Measurements from ENCODE around the gene BTN3A1. TPM values are rescaled to one million over a fixed set of nuclear protein-coding genes. Genes with fewer than 3 reads are reported as not detected.

The BTN3A1 gene
- total RNA-seq, 1 experiment from 2014 or later = 5.4 TPM

DNA sequence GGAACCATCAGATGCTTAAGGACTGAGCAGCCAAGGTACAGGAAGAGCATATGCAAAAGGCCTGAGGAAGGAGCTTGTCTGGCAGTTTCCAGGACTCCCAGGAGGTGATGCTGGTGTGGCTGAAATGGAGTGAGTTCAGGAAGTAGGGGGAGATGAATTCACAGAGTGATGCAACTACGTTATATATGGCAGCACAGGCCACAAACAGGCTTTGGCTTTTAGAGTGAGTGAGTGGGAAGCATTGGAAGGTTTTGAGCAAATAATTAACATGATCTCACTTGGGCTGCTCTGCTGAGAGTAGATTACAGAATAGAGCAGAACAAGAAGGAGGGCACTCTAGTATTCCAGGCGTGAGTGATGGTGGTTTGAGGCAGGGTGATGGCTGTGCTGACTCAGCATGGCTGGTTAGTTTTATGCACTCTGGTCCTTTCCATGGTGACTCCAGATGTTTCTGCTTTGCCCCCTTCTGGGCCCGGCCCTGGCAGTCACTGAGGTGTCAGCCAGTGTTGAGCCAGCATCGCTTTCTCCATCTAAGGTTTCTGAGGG lies 12.7 kb upstream of the BTN3A1 start:
- Histone ChIP-seq H3K27me3 (ENCODE audit: low read length) (no peaks in the 10 kb centered on the region), H2AFZ (ENCODE audit: low read length) (no peak overlapping the region), H3K9ac (ENCODE audit: low read length) (no peak overlapping the region), H3K27ac (ENCODE audit: low read length) (no peak overlapping the region), H3K36me3 (ENCODE audit: low read depth, low read length) (peaks cover 2% of the 10 kb centered on the region; the same call in 1 of the 2 replicates), H3K4me3 (ENCODE audit: low read length) (no peak overlapping the region), H3K4me2 (ENCODE audit: low read length) (no peak overlapping the region), H3F3A (ENCODE audit: low read length, unreplicated experiment) (peaks cover 3% of the 10 kb centered on the region), H3K79me2 (ENCODE audit: low read length) (no peaks in the 10 kb centered on the region), H3K9me3 (ENCODE audit: low read length) (no peaks in the 10 kb centered on the region), H3K4me1 (ENCODE audit: insufficient read depth, low read length) (peaks cover 14% of the 10 kb centered on the region), H4K20me1 (ENCODE audit: low read length) (no peaks in the 10 kb centered on the region), H3K9me2 (replicated peaks; ENCODE audit: low read length) (no peaks in the 10 kb centered on the region)
- ATAC-seq (no peak), DNase-seq (no peak)
- ChIA-PET POLR2A (ENCODE audit: unreplicated experiment) (no interaction called here), CTCF (interaction anchor here (0.7 kb wide), 1 partner anchor 13 kb away, joined by 3 read pairs; no protein-coding TSS in a partner anchor)
- intact Hi-C loops (cut with micrococcal nuclease) = no loop called here
- no TSS peak for BruUV-seq (replicated peaks)
- TF ChIP-seq EZH2phosphoT487 (IDR thresholded peaks at IDR 0.05; ENCODE audit: borderline replicate concordance, low read length) = no peak

DNA sequence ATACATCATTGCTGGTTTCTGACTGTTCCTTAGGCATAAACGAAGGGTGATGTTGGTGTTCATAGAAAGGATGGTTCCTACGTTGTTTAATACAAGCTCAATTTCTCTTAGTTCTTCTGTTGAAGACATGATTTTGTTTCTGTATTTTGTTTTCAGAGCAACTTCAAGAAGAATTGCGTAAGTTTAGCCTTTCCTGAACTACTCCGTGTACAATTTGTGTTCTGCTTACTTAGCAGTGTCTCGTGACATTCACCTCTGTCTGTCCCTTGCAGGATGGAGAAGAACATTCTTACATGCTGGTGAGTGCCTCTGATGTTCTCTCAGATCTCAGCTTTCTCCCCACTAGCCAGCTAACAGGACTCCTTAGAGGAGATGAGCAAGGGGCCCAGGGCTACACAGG lies 11.5 kb upstream of the BTN3A1 start:
- ChIA-PET POLR2A (ENCODE audit: unreplicated experiment) (no interaction called here), CTCF (no interaction called here)
- H3K4me2 ChIP-seq (ENCODE audit: low read length) = no peak overlapping the region
- no peak overlapping the region for H2AFZ ChIP-seq (ENCODE audit: low read length)
- no peaks in the 10 kb centered on the region for H3K9me2 ChIP-seq (replicated peaks; ENCODE audit: low read length)
- no peaks in the 10 kb centered on the region for H3K79me2 ChIP-seq (ENCODE audit: low read length)
- H4K20me1 ChIP-seq (ENCODE audit: low read length) = no peaks in the 10 kb centered on the region
- peaks cover 3% of the 10 kb centered on the region for H3F3A ChIP-seq (ENCODE audit: low read length, unreplicated experiment)
- H3K27ac ChIP-seq (ENCODE audit: low read length) = no peak overlapping the region
- H3K9ac ChIP-seq (ENCODE audit: low read length) = no peak overlapping the region
- no peaks in the 10 kb centered on the region for H3K27me3 ChIP-seq (ENCODE audit: low read length)
- DNase-seq (no peak), ATAC-seq (no peak)
- TF ChIP-seq, protein P1, sequence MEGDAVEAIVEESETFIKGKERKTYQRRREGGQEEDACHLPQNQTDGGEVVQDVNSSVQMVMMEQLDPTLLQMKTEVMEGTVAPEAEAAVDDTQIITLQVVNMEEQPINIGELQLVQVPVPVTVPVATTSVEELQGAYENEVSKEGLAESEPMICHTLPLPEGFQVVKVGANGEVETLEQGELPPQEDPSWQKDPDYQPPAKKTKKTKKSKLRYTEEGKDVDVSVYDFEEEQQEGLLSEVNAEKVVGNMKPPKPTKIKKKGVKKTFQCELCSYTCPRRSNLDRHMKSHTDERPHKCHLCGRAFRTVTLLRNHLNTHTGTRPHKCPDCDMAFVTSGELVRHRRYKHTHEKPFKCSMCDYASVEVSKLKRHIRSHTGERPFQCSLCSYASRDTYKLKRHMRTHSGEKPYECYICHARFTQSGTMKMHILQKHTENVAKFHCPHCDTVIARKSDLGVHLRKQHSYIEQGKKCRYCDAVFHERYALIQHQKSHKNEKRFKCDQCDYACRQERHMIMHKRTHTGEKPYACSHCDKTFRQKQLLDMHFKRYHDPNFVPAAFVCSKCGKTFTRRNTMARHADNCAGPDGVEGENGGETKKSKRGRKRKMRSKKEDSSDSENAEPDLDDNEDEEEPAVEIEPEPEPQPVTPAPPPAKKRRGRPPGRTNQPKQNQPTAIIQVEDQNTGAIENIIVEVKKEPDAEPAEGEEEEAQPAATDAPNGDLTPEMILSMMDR (conservative IDR thresholded peaks at IDR 0.05; ENCODE audit: low read depth, low read length) = no peak
- TF ChIP-seq EZH2phosphoT487 (IDR thresholded peaks at IDR 0.05; ENCODE audit: borderline replicate concordance, low read length) (no peak), EZH2 (IDR thresholded peaks at IDR 0.05; ENCODE audit: low read length, unreplicated experiment) (no peak)
- no peaks in the 10 kb centered on the region for H3K9me3 ChIP-seq (ENCODE audit: low read length)
- H3K4me1 ChIP-seq (ENCODE audit: insufficient read depth, low read length) = peaks cover 19% of the 10 kb centered on the region
- H3K4me3 ChIP-seq (ENCODE audit: low read length) = no peak overlapping the region
- intact Hi-C loops (cut with micrococcal nuclease) = no loop called here
- peaks cover 2% of the 10 kb centered on the region; the same call in 1 of the 2 replicates for H3K36me3 ChIP-seq (ENCODE audit: low read depth, low read length)
- BruUV-seq (replicated peaks) = no TSS peak

DNA sequence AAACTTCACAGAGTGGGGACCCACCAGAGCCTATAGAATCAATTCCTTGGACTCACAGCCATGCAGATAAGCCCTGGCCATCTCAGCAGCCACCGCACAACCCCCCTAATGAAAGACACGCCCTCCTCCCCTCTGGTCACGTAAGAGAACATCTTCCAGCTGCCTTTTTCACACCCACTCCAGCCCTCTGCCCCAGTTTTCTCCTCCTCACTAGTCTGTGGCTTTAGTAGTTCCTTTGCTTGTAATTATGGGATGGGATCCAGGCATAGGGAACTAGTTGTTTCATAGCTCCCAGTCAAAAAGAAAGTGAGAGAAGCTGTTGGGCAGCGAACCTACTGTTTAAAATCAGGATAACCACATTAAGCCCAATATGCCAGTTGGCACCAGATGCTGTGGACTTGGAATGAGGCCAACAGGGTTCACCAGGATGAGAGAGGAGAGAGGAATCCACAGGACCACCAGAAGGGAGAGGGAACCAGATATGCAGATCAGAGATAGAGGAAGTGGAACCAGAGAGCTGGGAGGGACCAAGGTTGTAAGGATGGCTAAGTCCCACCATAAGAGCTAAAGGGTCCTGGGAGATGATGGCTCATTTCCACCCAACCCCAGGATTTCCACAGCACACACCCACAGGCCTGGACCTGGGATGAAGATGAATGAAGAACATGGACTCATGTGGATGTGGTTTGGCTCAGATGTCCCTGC lies 9.0 kb upstream of the BTN3A1 start:
- no peaks in the 10 kb centered on the region for H3K9me2 ChIP-seq (replicated peaks; ENCODE audit: low read length)
- intact Hi-C loops (cut with micrococcal nuclease) = no loop called here
- CTCF ChIA-PET = no interaction called here

More for the DNA sequence above, 9.0 kb upstream of the BTN3A1 start:
- H3F3A ChIP-seq (ENCODE audit: low read length, unreplicated experiment) = peaks cover 3% of the 10 kb centered on the region
- no peak overlapping the region for H3K4me2 ChIP-seq (ENCODE audit: low read length)
- H3K9ac ChIP-seq (ENCODE audit: low read length) = no peak overlapping the region
- H3K79me2 ChIP-seq (ENCODE audit: low read length) = no peaks in the 10 kb centered on the region
- ATAC-seq (no peak), DNase-seq (no peak)
- H3K36me3 ChIP-seq (ENCODE audit: low read depth, low read length) = peaks cover 2% of the 10 kb centered on the region; the same call in 1 of the 2 replicates
- H3K9me3 ChIP-seq (ENCODE audit: low read length) = no peaks in the 10 kb centered on the region
- H3K27me3 ChIP-seq (ENCODE audit: low read length) = no peaks in the 10 kb centered on the region
- POLR2A ChIA-PET (ENCODE audit: unreplicated experiment) = no interaction called here
- no peak overlapping the region for H2AFZ ChIP-seq (ENCODE audit: low read length)
- BruUV-seq (replicated peaks) = no TSS peak
- H4K20me1 ChIP-seq (ENCODE audit: low read length) = no peaks in the 10 kb centered on the region
- no peak overlapping the region for H3K27ac ChIP-seq (ENCODE audit: low read length)
- H3K4me3 ChIP-seq (ENCODE audit: low read length) = no peak overlapping the region
- peaks cover 16% of the 10 kb centered on the region for H3K4me1 ChIP-seq (ENCODE audit: insufficient read depth, low read length)
- TF ChIP-seq EZH2phosphoT487 (IDR thresholded peaks at IDR 0.05; ENCODE audit: borderline replicate concordance, low read length) = no peak
- TF ChIP-seq EZH2 (IDR thresholded peaks at IDR 0.05; ENCODE audit: low read length, unreplicated experiment) = no peak
- TF ChIP-seq, protein P1 (conservative IDR thresholded peaks at IDR 0.05; ENCODE audit: low read depth, low read length) = no peak
